PC-9 (cell line): Measurements from ENCODE around the gene NAA20. TPM values are rescaled to one million over a fixed set of nuclear protein-coding genes. Genes with fewer than 3 reads are reported as not detected.

Experiments
- BruUV-seq: library from RNA; stranded (reverse); fragments of 400-500 nt; replicated peaks from 2 replicates; lab custom pipeline; 2021; lab: Mats Ljungman, UMichigan
- CTCF ChIA-PET: fragments of 300-600 bp; sonication (Branson Sonifier 250); formaldehyde crosslinking; loops from one replicate; lab custom pipeline; 2022; ENCODE audit warnings: antibody characterized with exemption; lab: Charles Lee
- POLR2A ChIA-PET: fragments of 300-600 bp; sonication (Branson Sonifier 250); formaldehyde crosslinking; loops from one replicate; lab custom pipeline; 2022; ENCODE audit warnings: antibody characterized with exemption; ENCODE audit not compliant: unreplicated experiment; lab: Charles Lee
- DNase-seq, 2 experiments: peaks; one replicate each; pipeline versions ENCODE4 v3.0.0 to v3.0.0-alpha.2; 2015 to 2022; ENCODE audit warnings: mixed read lengths in 1 of 2
- H2AFZ ChIP-seq: fragments of 200-600 bp; sonication (generic); 2 replicates; pipeline ENCODE4 v1.8.1; 2017; ENCODE audit warnings: antibody characterized with exemption
- H3F3A ChIP-seq: fragments of 200-600 bp; sonication (generic); 2 replicates; pipeline ENCODE4 v1.8.1; 2017; ENCODE audit warnings: antibody characterized with exemption, mild to moderate bottlenecking, low read depth; ENCODE audit not compliant: insufficient read depth
- H3K27ac ChIP-seq: fragments of 200-600 bp; sonication (generic); 2 replicates; pipeline ENCODE4 v1.6.1; 2016; ENCODE audit warnings: mixed run types
- H3K27me3 ChIP-seq: fragments of 200-600 bp; sonication (generic); 2 replicates; pipeline ENCODE4 v1.6.1; 2016; ENCODE audit warnings: low read depth, mixed run types; ENCODE audit not compliant: insufficient read depth
- H3K36me3 ChIP-seq: fragments of 200-600 bp; sonication (generic); 2 replicates; pipeline ENCODE4 v1.6.1; 2016; ENCODE audit warnings: low read depth, mixed run types
- H3K4me1 ChIP-seq: fragments of 200-600 bp; sonication (generic); replicated peaks from 2 replicates; pipeline ENCODE4 v1.6.1; 2016; ENCODE audit warnings: mixed run types; ENCODE audit not compliant: insufficient read depth
- H3K4me2 ChIP-seq: fragments of 200-600 bp; sonication (generic); 2 replicates; pipeline ENCODE4 v1.6.1; 2017; ENCODE audit warnings: mixed run types
- H3K4me3 ChIP-seq: fragments of 200-600 bp; sonication (generic); 2 replicates; pipeline ENCODE4 v1.6.1; 2016; ENCODE audit warnings: mixed run types
- H3K79me2 ChIP-seq: fragments of 200-600 bp; sonication (generic); 2 replicates; pipeline ENCODE4 v1.6.1; 2017; ENCODE audit warnings: low read depth, mixed run types
- H3K9me2 ChIP-seq: fragments of 200-600 bp; sonication (generic); 2 replicates; pipeline ENCODE4 v1.8.1; 2017; ENCODE audit warnings: mild to moderate bottlenecking; ENCODE audit not compliant: insufficient read depth
- H3K9me3 ChIP-seq: fragments of 200-600 bp; sonication (generic); 2 replicates; pipeline ENCODE4 v1.8.1; 2016; ENCODE audit warnings: low read depth; ENCODE audit not compliant: insufficient read depth
- H4K20me1 ChIP-seq: fragments of 200-600 bp; sonication (generic); 2 replicates; pipeline ENCODE4 v1.8.1; 2017; ENCODE audit not compliant: insufficient read depth
- EZH2 ChIP-seq: fragments of 200-600 bp; sonication (generic); IDR thresholded peaks from 2 replicates; pipeline ENCODE4 v1.8.0; 2017; ENCODE audit warnings: antibody characterized with exemption, low read depth
- intact Hi-C: fragments of 100-400 bp; cut with micrococcal nuclease; formaldehyde crosslinking; loops from one replicate; pipeline ENCODE4 v1.10.0; 2022; ENCODE audit not compliant: unreplicated experiment
- total RNA-seq: library from RNA; stranded (reverse); gene quantifications from 2 replicates; pipeline ENCODE4 v1.2.3, GENCODE V29; 2021
- TF ChIP-seq, protein P1 (sequence below): fragments of 200-600 bp; sonication (generic); conservative IDR thresholded peaks from 2 replicates; pipeline ENCODE4 v1.6.1; 2017; ENCODE audit warnings: mixed run types, antibody characterized with exemption, mild to moderate bottlenecking, moderate library complexity

Gene NAA20
- total RNA-seq, 1 experiment from 2014 or later: 167 TPM

DNA sequence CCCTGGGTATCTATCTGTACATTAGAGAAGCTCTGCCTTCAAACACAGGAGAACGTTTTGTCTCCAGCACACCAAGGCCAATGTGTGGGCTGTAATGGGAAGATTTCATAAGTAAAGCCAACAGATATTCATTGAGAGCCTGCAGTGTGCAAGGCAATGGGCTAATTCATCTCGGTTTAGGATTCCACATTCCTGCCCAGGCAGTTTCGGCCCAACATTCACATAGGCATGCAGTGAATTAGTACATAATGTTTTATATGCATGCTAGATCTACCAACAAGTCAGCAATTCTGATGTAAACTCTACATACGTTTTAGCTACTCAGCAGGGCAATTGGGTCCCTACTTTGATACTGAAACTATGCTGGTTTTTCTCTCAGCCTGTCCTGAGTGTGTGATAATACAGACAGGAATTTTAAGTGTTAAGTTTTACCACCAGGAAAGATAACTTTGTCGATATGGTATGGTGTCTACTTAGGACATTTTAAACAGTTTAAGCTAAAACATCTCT is 46.9 kb upstream of the NAA20 start:
- no peak for DNase-seq
- no TSS peak for BruUV-seq
- H3K79me2 ChIP-seq: peaks cover 1% of the 10 kb centered on the region
- no peak overlapping the region for H3K27ac ChIP-seq
- H3K4me2 ChIP-seq: no peak overlapping the region
- peaks cover 64% of the 10 kb centered on the region for H3K4me1 ChIP-seq
- H3F3A ChIP-seq: peaks cover 46% of the 10 kb centered on the region
- no peak overlapping the region for H3K4me3 ChIP-seq
- no peaks in the 10 kb centered on the region for H3K36me3 ChIP-seq
- ChIA-PET CTCF (interaction anchor here (0.6 kb wide), 1 partner anchor 20 kb away, joined by 3 read pairs; no protein-coding TSS in a partner anchor), POLR2A (no interaction called here)
- no peaks in the 10 kb centered on the region for H4K20me1 ChIP-seq
- intact Hi-C loops: no loop called here
- H2AFZ ChIP-seq: no peak overlapping the region
- no peak for TF ChIP-seq EZH2
- TF ChIP-seq, protein P1, sequence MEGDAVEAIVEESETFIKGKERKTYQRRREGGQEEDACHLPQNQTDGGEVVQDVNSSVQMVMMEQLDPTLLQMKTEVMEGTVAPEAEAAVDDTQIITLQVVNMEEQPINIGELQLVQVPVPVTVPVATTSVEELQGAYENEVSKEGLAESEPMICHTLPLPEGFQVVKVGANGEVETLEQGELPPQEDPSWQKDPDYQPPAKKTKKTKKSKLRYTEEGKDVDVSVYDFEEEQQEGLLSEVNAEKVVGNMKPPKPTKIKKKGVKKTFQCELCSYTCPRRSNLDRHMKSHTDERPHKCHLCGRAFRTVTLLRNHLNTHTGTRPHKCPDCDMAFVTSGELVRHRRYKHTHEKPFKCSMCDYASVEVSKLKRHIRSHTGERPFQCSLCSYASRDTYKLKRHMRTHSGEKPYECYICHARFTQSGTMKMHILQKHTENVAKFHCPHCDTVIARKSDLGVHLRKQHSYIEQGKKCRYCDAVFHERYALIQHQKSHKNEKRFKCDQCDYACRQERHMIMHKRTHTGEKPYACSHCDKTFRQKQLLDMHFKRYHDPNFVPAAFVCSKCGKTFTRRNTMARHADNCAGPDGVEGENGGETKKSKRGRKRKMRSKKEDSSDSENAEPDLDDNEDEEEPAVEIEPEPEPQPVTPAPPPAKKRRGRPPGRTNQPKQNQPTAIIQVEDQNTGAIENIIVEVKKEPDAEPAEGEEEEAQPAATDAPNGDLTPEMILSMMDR: no peak
- no peaks in the 10 kb centered on the region for H3K27me3 ChIP-seq
- H3K9me3 ChIP-seq: no peaks in the 10 kb centered on the region
- no peaks in the 10 kb centered on the region for H3K9me2 ChIP-seq

DNA sequence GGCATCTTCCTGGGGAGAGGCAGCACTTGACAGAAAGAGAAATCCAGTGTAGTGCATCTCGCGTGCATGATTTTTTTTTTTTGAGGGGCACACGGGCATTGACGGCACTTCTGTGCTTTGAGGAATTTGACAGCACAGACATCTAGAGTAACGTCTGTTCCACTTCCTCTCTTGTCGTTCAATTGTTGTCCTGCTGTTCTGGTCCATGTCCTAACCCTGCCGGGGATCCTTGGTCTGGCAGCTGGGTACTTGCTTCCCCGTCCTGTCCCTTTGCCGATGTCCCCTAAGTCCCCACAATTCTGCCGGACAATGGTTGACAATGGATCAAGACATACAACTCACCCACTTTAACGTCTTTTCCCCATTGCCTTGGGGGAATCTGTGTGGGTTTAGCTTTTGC is 46.0 kb upstream of the NAA20 start:
- Histone ChIP-seq H3K4me1 (peaks cover 56% of the 10 kb centered on the region), H3K9me3 (no peaks in the 10 kb centered on the region), H3K4me3 (no peak overlapping the region), H3K36me3 (no peaks in the 10 kb centered on the region), H2AFZ (no peak overlapping the region), H3K27ac (no peak overlapping the region), H3K9me2 (no peaks in the 10 kb centered on the region), H3F3A (peaks cover 54% of the 10 kb centered on the region), H4K20me1 (no peaks in the 10 kb centered on the region), H3K79me2 (peaks cover 9% of the 10 kb centered on the region), H3K4me2 (no peak overlapping the region), H3K27me3 (no peaks in the 10 kb centered on the region)
- TF ChIP-seq, protein P1: no peak
- no peak for TF ChIP-seq EZH2
- POLR2A ChIA-PET: no interaction called here
- no peak for DNase-seq
- intact Hi-C loops: no loop called here
- CTCF ChIA-PET: no interaction called here
- no TSS peak for BruUV-seq

DNA sequence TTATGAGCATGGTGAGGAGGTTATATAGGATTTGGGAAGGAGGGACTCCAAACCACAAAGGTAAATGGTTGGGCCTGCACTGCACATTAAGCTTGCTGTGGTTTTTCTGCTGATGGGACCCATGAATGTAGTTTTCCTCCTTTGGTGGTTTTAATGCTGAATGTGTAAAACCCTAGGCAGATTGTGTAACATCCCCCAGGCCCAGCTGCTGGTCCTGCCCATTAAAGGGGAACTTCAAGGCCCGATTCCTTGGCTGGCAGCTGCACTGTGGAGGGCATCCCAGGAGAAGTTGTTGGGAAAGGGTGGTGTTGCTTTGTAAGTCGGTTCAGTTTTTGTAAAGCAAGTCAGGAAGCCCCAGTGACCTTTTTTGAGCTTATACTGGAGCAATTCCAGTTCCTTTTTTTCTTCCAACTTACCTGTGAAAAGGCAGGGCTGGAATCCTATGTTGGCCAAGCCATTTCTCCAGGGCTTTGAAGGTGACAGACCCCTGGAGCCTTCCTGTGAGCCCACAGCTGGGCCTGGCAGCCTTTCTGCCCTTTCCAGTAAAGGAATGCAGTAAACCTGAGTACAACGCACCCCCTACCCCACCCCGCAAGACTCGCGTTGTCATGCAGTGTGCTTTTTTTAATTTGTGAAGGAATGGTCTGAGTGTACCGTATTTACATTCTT is 43.1 kb upstream of the NAA20 start:
- intact Hi-C loops: loop anchor here (1.0 to 2.0 kb wide), 4 partner anchors 19 to 281 kb away; no protein-coding TSS in a partner anchor
- Histone ChIP-seq H3K27me3 (no peaks in the 10 kb centered on the region), H3K79me2 (peaks cover 38% of the 10 kb centered on the region), H2AFZ (no peak overlapping the region; the same call in 1 of the 2 replicates), H3F3A (peaks cover 60% of the 10 kb centered on the region), H3K27ac (peak overlapping the region; percentile 95), H3K9me2 (no peaks in the 10 kb centered on the region), H4K20me1 (no peaks in the 10 kb centered on the region), H3K4me2 (peak overlapping the region; percentile 92), H3K4me1 (peaks cover 49% of the 10 kb centered on the region), H3K4me3 (peak overlapping the region; percentile 93), H3K9me3 (no peaks in the 10 kb centered on the region), H3K36me3 (peaks cover 6% of the 10 kb centered on the region; the same call in 1 of the 2 replicates)
- TF ChIP-seq, protein P1: no peak
- no peak for TF ChIP-seq EZH2
- CTCF ChIA-PET: interaction anchor here (0.5 to 1.7 kb wide), 5 partner anchors 18 to 260 kb away, joined by 3 to 12 read pairs (median 9); no protein-coding TSS in a partner anchor
- POLR2A ChIA-PET: interaction anchor here (0.6 to 2.1 kb wide), 6 partner anchors 17 to 154 kb away, joined by 3 to 26 read pairs (median 8); no protein-coding TSS in a partner anchor
- DNase-seq: peak; percentile 64 to 78
- BruUV-seq: no TSS peak
